Ishikawa (cell line): ENCODE results near the gene BIRC2.

Source experiments
- CEBPB ChIP-seq: IDR thresholded peaks from 2 replicates; pipeline ENCODE4 v1.6.1; 2012
- CREB1 ChIP-seq: IDR thresholded peaks from 2 replicates; pipeline ENCODE4 v1.6.1; 2012; ENCODE audit warnings: low read depth
- EGR1 ChIP-seq: IDR thresholded peaks from 2 replicates; pipeline ENCODE4 v1.6.1; 2012
- EP300 ChIP-seq: IDR thresholded peaks from 2 replicates; pipeline ENCODE4 v1.6.1; 2012; ENCODE audit warnings: borderline replicate concordance
- FOXM1 ChIP-seq: IDR thresholded peaks from 2 replicates; pipeline ENCODE4 v1.6.1; 2012; ENCODE audit warnings: low read depth, borderline replicate concordance
- RAD21 ChIP-seq: IDR thresholded peaks from 2 replicates; pipeline ENCODE4 v1.6.1; 2012; ENCODE audit warnings: low read depth
- TAF1 ChIP-seq: IDR thresholded peaks from 2 replicates; pipeline ENCODE4 v1.6.1; 2012; ENCODE audit warnings: low read depth, mild to moderate bottlenecking
- TCF12 ChIP-seq: IDR thresholded peaks from 2 replicates; pipeline ENCODE4 v1.6.1; 2012; ENCODE audit warnings: low read depth
- TEAD4 ChIP-seq: IDR thresholded peaks from 2 replicates; pipeline ENCODE4 v1.6.1; 2012
- YY1 ChIP-seq: IDR thresholded peaks from 2 replicates; pipeline ENCODE4 v1.6.1; 2012; ENCODE audit warnings: low read depth
- TF ChIP-seq, protein P1 (sequence below): IDR thresholded peaks from 2 replicates; pipeline ENCODE4 v1.6.1; 2012; ENCODE audit warnings: low read depth, mild to moderate bottlenecking
- TF ChIP-seq, protein P2 (sequence below): IDR thresholded peaks from 2 replicates; pipeline ENCODE4 v1.6.1; 2012
- TF ChIP-seq, protein P3 (sequence below): IDR thresholded peaks from 2 replicates; pipeline ENCODE4 v1.6.1; 2012

DNA sequence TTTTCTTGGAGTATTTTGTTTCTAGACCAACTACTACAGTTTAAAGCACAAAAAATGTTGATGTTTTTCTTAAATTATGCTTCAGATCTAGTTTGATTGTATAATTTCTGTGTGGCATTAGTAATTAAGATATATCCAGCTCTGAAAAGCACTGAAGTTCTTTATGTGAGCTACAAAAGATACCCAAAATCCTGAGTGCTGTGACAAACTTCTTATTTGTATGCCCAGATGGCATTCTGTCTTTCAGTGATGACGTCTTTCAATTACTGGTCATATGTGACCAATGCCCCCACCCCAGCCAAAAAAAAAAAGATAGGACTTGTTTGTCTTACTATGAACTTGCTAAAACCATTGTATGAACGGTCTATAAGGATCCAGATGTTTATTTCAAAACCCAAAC is 51.3 kb downstream of the BIRC2 start:
- TF ChIP-seq CREB1 (no peak), YY1 (no peak), RAD21 (no peak), EP300 (no peak), TAF1 (no peak), CEBPB (no peak), FOXM1 (no peak), EGR1 (no peak), TEAD4 (no peak), TCF12 (no peak)
- TF ChIP-seq, protein P1, sequence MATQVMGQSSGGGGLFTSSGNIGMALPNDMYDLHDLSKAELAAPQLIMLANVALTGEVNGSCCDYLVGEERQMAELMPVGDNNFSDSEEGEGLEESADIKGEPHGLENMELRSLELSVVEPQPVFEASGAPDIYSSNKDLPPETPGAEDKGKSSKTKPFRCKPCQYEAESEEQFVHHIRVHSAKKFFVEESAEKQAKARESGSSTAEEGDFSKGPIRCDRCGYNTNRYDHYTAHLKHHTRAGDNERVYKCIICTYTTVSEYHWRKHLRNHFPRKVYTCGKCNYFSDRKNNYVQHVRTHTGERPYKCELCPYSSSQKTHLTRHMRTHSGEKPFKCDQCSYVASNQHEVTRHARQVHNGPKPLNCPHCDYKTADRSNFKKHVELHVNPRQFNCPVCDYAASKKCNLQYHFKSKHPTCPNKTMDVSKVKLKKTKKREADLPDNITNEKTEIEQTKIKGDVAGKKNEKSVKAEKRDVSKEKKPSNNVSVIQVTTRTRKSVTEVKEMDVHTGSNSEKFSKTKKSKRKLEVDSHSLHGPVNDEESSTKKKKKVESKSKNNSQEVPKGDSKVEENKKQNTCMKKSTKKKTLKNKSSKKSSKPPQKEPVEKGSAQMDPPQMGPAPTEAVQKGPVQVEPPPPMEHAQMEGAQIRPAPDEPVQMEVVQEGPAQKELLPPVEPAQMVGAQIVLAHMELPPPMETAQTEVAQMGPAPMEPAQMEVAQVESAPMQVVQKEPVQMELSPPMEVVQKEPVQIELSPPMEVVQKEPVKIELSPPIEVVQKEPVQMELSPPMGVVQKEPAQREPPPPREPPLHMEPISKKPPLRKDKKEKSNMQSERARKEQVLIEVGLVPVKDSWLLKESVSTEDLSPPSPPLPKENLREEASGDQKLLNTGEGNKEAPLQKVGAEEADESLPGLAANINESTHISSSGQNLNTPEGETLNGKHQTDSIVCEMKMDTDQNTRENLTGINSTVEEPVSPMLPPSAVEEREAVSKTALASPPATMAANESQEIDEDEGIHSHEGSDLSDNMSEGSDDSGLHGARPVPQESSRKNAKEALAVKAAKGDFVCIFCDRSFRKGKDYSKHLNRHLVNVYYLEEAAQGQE, result no peak
- TF ChIP-seq, protein P2, sequence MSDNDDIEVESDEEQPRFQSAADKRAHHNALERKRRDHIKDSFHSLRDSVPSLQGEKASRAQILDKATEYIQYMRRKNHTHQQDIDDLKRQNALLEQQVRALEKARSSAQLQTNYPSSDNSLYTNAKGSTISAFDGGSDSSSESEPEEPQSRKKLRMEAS, result no peak
- TF ChIP-seq, protein P3, sequence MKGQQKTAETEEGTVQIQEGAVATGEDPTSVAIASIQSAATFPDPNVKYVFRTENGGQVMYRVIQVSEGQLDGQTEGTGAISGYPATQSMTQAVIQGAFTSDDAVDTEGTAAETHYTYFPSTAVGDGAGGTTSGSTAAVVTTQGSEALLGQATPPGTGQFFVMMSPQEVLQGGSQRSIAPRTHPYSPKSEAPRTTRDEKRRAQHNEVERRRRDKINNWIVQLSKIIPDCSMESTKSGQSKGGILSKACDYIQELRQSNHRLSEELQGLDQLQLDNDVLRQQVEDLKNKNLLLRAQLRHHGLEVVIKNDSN, result no peak
